GM12865 (cell line): ENCODE data around the gene CASKIN1.

Experiments used
- DNase-seq: peaks from one replicate; pipeline ENCODE4 v3.0.0; 2010; ENCODE audit warnings: low read depth
- H3K4me3 ChIP-seq: 2 replicates; pipeline ENCODE4 v1.5.1; 2011; ENCODE audit warnings: mild to moderate bottlenecking, low read depth, low read length, control low read depth
- TF ChIP-seq, protein P1 (sequence below): IDR thresholded peaks from 2 replicates; pipeline ENCODE4 v1.5.1; 2011; ENCODE audit warnings: low read length, control low read depth, low read depth, inconsistent platforms; ENCODE audit not compliant: insufficient read depth; ENCODE audit errors: missing control alignments

CASKIN1 gene

DNA sequence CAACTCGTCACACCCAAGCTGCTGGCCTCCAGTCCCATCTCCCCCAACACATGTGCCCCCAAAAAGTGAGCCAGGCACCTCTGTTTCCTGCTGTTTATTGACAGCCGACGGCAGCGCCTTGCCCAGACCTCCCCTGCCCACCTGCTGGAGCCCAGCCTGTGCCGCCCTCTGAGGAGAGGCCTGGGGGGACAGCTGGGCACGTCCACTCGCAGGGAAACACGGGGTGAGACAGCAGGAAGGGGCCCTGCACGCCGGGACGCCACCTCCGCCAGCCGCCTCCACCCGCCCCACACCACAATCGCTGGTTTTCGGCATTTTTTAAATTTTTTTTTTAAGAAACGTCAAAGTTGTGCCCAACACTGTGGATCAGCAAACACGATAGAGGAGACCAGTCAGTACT, 19.3 kb downstream of the CASKIN1 start:
- DNase-seq: no peak
- TF ChIP-seq, protein P1, sequence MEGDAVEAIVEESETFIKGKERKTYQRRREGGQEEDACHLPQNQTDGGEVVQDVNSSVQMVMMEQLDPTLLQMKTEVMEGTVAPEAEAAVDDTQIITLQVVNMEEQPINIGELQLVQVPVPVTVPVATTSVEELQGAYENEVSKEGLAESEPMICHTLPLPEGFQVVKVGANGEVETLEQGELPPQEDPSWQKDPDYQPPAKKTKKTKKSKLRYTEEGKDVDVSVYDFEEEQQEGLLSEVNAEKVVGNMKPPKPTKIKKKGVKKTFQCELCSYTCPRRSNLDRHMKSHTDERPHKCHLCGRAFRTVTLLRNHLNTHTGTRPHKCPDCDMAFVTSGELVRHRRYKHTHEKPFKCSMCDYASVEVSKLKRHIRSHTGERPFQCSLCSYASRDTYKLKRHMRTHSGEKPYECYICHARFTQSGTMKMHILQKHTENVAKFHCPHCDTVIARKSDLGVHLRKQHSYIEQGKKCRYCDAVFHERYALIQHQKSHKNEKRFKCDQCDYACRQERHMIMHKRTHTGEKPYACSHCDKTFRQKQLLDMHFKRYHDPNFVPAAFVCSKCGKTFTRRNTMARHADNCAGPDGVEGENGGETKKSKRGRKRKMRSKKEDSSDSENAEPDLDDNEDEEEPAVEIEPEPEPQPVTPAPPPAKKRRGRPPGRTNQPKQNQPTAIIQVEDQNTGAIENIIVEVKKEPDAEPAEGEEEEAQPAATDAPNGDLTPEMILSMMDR: no peak
- H3K4me3 ChIP-seq: no peak overlapping the region

DNA sequence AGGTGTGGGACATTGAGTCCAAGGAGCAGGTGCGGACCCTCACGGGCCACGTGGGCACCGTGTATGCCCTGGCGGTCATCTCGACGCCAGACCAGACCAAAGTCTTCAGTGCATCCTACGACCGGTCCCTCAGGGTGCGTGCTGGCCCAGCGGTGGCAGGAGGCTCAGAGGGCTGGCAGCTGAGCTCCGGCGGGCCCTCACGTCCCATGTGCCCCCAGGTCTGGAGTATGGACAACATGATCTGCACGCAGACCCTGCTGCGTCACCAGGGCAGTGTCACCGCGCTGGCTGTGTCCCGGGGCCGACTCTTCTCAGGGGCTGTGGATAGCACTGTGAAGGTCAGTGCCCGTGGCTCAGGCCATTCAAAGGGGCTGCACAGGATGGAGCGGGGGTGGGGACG, 20.4 kb downstream of the CASKIN1 start:
- DNase-seq: no peak
- TF ChIP-seq, protein P1: no peak
- no peak overlapping the region for H3K4me3 ChIP-seq

DNA sequence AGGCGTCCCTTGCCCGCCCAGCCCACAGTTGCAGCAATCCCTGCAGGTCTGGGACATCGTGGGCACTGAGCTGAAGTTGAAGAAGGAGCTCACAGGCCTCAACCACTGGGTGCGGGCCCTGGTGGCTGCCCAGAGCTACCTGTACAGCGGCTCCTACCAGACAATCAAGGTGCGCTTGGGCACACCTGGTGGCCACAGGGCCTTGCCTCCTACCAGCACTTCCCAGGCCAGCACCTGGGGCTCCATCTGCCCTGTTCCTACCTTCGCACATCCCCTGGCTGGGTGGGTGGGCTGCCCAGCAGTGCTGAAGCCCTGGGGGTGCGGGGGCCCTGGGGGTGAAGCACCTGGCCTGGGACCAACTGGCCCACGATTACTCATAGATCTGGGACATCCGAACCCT, 21.0 kb downstream of the CASKIN1 start:
- TF ChIP-seq, protein P1: no peak
- DNase-seq: no peak
- H3K4me3 ChIP-seq: no peak overlapping the region

DNA sequence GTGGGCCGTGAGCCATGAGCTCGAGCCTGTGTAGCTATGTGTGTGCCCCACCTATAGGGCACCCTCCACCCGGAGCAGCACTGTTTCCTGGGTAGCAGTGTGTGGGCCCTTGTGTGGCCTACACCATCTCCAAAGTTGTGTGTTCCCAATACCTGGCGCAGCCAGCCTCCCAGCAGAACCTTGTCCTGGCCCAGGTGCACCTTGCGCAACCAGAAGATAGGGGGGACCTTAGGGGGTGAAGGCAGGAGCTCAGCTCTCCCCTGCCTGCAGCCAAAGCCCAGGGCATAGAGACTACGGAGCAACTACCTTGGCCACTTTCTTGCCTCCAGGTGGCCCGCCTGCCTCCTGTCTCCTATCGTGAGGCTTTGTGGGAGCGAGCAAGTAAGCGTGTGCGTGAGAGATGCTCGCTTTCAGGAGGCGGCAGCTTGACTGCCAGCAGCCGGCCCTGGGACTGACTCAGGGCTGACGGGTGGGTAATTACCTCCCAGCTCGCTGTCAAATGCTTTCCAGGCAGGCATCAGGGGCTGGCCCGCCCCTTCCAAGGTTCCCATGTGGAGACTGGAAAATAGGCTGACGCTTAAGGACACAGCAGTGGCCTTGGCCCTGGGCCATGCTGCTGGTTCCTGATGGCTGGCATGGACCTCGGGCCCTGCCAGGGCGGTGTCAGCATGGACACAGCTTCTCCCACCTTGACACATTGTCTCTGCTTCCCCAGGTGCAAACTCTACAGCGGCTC, 21.8 kb downstream of the CASKIN1 start:
- no peak for DNase-seq
- TF ChIP-seq, protein P1: no peak
- no peak overlapping the region for H3K4me3 ChIP-seq

DNA sequence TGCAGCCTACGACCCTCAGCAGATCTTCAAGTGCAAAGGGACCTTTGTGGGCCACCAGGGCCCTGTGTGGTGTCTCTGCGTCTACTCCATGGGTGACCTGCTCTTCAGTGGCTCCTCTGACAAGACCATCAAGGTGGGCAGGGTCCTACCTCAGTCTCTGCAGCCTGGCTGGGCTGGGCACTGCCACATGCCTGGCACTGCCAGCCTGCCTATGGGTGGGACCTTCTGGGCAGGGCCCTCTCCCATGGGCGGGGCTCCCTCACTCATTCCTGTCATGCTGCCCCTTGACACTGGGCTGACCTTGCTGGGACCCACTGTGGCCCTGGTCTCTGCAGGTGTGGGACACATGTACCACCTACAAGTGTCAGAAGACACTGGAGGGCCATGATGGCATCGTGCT, 22.5 kb downstream of the CASKIN1 start:
- DNase-seq: no peak
- TF ChIP-seq, protein P1: no peak

DNA sequence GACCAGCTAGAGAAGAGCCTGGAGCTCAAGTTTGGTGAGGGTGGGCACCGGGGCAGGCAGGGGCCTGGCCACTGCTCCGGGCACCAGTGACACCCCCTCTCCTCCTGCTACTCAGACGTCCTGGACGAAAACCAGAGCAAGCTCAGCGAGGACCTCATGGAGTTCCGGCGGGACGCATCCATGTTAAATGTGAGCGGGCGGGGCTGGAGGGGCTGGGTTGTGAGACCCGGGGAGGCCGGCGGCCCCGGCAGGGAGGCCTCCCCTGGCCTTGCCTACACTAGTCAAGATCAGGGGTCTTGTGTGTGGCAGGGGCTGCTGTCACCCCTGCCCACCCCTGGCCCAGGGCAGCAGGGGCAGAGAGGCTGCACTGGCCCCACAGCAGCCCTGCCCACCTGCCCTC, 23.0 kb downstream of the CASKIN1 start:
- no peak overlapping the region for H3K4me3 ChIP-seq

More for the DNA sequence above, 22.5 kb downstream of the CASKIN1 start:
- H3K4me3 ChIP-seq: no peak overlapping the region

More for the DNA sequence above, 23.0 kb downstream of the CASKIN1 start:
- TF ChIP-seq, protein P1: no peak
- DNase-seq: no peak
